ENCODE measurements around the gene PHF21B.

Gene PHF21B

GRCh38 chr22:44920183-44920582, 89.6 kb downstream of the PHF21B start:
- FAIRE-seq (no peak), DNase-seq (ENCODE audit: insufficient read length, low spot score) (no peak)
- no peak for TF ChIP-seq TAF1 (IDR thresholded peaks at IDR 0.05; ENCODE audit: low read depth, low read length)

- DNase-seq (ENCODE audit: insufficient read length, low spot score): no peak
- no peak for FAIRE-seq
- TF ChIP-seq POU2F2 (IDR thresholded peaks at IDR 0.05; ENCODE audit: low read depth, low read length) (no peak), SPI1 (IDR thresholded peaks at IDR 0.05; ENCODE audit: low read depth, low read length) (no peak), TAF1 (IDR thresholded peaks at IDR 0.05; ENCODE audit: low read depth, low read length) (no peak), POLR2AphosphoS5 (IDR thresholded peaks at IDR 0.05; ENCODE audit: low read depth, low read length) (no peak)
These were observed 90.1 kb downstream of the PHF21B start for GRCh38 chr22:44919691-44920090.

DNA sequence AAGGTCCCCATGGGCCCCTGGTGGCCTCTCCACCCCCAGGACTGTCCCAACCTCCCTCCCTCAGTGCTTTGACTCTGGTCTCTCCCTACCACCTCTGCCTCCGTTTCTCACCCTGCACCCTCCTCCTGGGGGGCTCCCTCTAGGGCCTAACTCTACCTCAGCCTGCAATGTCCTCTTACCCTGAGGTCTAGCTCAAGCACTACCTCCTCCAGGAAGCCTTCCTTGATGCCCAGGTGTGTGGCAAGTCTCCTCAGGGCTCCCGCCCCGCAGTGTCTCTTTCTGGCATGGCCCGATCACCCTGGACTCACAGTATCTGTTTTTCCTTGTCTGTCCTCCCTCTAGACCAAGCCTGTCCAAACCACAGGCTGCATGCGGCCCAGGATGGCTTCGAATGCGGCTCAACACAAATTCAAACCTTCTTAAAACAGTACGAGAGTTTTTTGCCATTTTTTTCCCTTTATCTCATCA, 90.8 kb downstream of the PHF21B start:
- FAIRE-seq (no peak), DNase-seq (ENCODE audit: insufficient read length, low spot score) (no peak)
- TF ChIP-seq POLR2AphosphoS5 (IDR thresholded peaks at IDR 0.05; ENCODE audit: low read depth, low read length): no peak
- TF ChIP-seq PAX5 (IDR thresholded peaks at IDR 0.05; ENCODE audit: insufficient read depth, low read length, severe bottlenecking): no peak
- TF ChIP-seq SPI1 (IDR thresholded peaks at IDR 0.05; ENCODE audit: low read depth, low read length): no peak

- FAIRE-seq: no peak
- DNase-seq (ENCODE audit: insufficient read length, low spot score): no peak
- no peak for TF ChIP-seq POLR2AphosphoS5 (IDR thresholded peaks at IDR 0.05; ENCODE audit: low read depth, low read length)
- no peak for TF ChIP-seq POLR2A (IDR thresholded peaks at IDR 0.05; ENCODE audit: low read depth, low read length)
- no peak for TF ChIP-seq PAX5 (IDR thresholded peaks at IDR 0.05; ENCODE audit: insufficient read depth, low read length, severe bottlenecking)
- TF ChIP-seq SPI1 (IDR thresholded peaks at IDR 0.05; ENCODE audit: low read depth, low read length): no peak
- no peak for TF ChIP-seq POU2F2 (IDR thresholded peaks at IDR 0.05; ENCODE audit: low read depth, low read length)
- TF ChIP-seq TAF1 (IDR thresholded peaks at IDR 0.05; ENCODE audit: low read depth, low read length): no peak
These were observed 91.5 kb downstream of the PHF21B start for GRCh38 chr22:44918166-44918924.

DNA sequence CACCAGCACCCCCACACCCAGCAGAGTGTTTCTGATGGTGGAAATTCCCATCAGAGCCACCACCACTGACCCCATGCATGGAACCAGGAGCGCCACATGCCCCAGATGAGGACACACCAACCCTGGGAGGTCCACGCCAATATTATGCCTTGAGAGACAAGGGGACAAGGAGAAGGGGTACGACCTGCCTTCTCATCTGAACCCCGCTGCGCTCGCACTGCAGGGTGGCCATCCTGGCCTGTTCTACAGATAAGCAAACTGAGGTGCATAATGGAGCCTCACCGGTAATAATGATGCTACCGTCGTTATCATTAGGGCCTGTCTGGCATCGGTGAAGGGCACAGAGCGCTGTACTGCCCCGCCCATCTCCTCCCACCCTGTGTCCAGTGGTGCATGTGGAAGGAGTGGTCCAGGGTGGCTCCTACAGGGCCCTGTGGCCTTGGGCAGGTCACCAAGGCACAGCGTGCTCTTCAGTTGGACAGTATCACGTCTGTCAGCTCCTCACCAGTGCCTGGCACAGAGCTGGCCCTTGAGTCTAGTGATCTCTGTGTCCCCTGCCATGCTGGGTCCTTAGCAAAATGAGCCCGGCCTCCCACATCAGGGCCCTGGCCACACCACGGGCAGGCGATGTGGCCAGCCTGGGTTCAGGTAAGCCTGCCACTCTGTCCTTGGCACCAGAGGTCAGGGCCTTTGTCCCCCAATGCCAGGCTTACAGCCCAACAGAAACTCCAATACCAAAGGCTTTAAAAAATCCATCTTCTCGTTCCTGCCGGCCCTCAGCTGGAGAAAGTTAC, 92.2 kb downstream of the PHF21B start:
- DNase-seq (ENCODE audit: insufficient read length, low spot score): no peak
- no peak for TF ChIP-seq TAF1 (IDR thresholded peaks at IDR 0.05; ENCODE audit: low read depth, low read length)
- no peak for TF ChIP-seq PAX5 (IDR thresholded peaks at IDR 0.05; ENCODE audit: insufficient read depth, low read length, severe bottlenecking)
- TF ChIP-seq POLR2AphosphoS5 (IDR thresholded peaks at IDR 0.05; ENCODE audit: low read depth, low read length): no peak
- TF ChIP-seq POU2F2 (IDR thresholded peaks at IDR 0.05; ENCODE audit: low read depth, low read length): no peak
- TF ChIP-seq POLR2A (IDR thresholded peaks at IDR 0.05; ENCODE audit: low read depth, low read length): no peak
- no peak for FAIRE-seq

DNA sequence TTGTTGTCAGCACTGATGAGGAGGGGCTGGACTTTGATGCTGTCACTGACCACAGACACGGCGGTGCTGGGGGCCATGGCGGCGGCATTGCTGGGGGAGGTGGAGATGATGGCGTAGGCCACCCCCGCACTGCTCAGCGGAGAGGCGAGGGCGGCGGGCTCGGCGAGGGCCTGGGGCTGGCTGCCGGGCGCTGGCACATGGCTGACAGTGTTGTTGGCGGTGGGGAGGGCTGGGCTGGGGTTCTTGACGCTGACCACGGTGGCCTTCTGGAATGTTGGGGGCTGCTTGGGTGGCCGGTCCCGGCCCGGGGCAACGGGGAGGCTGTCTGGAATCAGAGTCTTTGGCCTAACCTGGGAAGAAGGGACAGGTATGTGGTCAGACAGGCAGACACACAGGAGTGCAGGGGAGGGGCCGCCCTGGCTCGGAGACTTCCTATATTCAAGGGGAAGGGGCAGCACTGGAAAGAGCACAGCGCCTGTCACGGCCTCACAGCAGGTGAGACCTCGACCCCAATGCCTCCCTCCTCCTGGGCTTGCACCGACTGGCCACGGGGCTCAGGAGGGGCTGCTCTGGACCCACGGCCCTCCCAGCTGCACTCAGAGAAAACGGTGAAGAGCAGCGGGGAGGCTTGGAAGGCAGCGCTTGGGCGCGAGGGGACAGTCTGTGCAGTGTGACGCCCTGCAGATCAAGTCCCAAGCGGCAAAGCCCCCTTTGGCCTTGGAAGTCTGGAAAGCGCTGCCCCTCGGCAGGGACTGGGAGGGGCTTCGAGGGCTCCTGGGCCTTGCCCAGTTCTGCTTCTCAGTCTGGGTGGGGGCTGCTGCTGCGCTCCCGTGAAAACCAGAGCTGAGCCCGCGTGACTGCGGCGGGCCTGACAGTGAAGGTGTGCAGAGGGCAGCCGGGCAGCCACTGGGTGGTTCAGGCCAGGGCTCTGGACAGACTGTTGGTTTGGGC, 93.2 kb downstream of the PHF21B start:
- no peak for FAIRE-seq

GRCh38 chr22:44915441-44915840, 94.4 kb downstream of the PHF21B start:
- DNase-seq (ENCODE audit: insufficient read length, low spot score): no peak

More for the DNA sequence above, 93.2 kb downstream of the PHF21B start:
- TF ChIP-seq POU2F2 (IDR thresholded peaks at IDR 0.05; ENCODE audit: low read depth, low read length): no peak
- TF ChIP-seq PAX5 (IDR thresholded peaks at IDR 0.05; ENCODE audit: insufficient read depth, low read length, severe bottlenecking): no peak
- TF ChIP-seq POLR2A (IDR thresholded peaks at IDR 0.05; ENCODE audit: low read depth, low read length): no peak
- no peak for TF ChIP-seq TAF1 (IDR thresholded peaks at IDR 0.05; ENCODE audit: low read depth, low read length)
- no peak for TF ChIP-seq POLR2AphosphoS5 (IDR thresholded peaks at IDR 0.05; ENCODE audit: low read depth, low read length)
- no peak for TF ChIP-seq SPI1 (IDR thresholded peaks at IDR 0.05; ENCODE audit: low read depth, low read length)
- DNase-seq (ENCODE audit: insufficient read length, low spot score): no peak

GRCh38 chr22:44914026-44914721, 95.6 kb downstream of the PHF21B start:
- TF ChIP-seq POLR2A (IDR thresholded peaks at IDR 0.05; ENCODE audit: low read depth, low read length) (no peak), POLR2AphosphoS5 (IDR thresholded peaks at IDR 0.05; ENCODE audit: low read depth, low read length) (no peak), TAF1 (IDR thresholded peaks at IDR 0.05; ENCODE audit: low read depth, low read length) (no peak), POU2F2 (IDR thresholded peaks at IDR 0.05; ENCODE audit: low read depth, low read length) (no peak), PAX5 (IDR thresholded peaks at IDR 0.05; ENCODE audit: insufficient read depth, low read length, severe bottlenecking) (no peak), SPI1 (IDR thresholded peaks at IDR 0.05; ENCODE audit: low read depth, low read length) (no peak)
- FAIRE-seq (no peak), DNase-seq (ENCODE audit: insufficient read length, low spot score) (no peak)

More at GRCh38 chr22:44915441-44915840, 94.4 kb downstream of the PHF21B start:
- TF ChIP-seq POU2F2 (IDR thresholded peaks at IDR 0.05; ENCODE audit: low read depth, low read length) (no peak), POLR2A (IDR thresholded peaks at IDR 0.05; ENCODE audit: low read depth, low read length) (no peak), PAX5 (IDR thresholded peaks at IDR 0.05; ENCODE audit: insufficient read depth, low read length, severe bottlenecking) (no peak), TAF1 (IDR thresholded peaks at IDR 0.05; ENCODE audit: low read depth, low read length) (no peak), POLR2AphosphoS5 (IDR thresholded peaks at IDR 0.05; ENCODE audit: low read depth, low read length) (no peak)
- FAIRE-seq: no peak
